NCI-H69 (cell line): ENCODE results near the gene SLK.

Experiments used
- DNase-seq: peaks from one replicate; lab custom pipeline; 2025; lab: John Stamatoyannopoulos, UW

The SLK gene

DNA sequence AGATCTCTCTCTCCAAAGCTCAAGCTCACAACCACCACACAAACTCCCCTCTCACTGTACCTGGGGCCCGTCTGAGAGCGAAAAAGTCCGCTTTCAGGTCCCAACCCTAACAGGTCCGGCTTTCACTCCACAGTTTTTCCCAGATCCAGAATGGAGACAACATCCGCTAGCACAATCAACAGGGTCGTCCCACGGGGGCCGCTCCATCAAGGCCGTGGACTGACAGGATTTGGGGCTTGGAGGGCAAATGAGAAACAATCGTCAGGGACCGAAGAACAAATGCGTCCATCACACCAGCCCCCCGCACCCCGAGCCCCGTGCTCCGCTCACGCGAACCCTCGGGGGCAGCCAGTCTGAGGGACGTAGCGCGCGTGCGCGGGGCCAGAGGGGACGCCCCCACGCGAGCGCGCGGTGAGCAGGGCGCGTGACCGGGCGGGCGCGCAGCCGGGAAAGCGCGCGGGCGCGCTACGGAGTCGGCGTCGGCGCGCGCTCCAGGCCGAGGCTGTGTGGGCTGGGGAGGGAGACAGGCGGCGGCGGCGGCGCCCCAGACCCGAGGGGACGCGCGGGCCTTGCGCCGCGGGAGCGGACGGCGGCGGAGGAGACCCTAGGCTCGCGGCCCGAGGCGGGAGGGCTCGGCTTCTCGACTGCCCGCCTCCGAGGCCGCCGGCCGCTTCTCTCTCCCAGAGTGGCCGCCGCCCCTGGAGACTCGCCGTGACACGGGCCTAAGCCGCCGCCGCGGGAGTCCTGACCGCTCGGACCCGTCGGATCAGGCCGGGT lies at the start of gene SLK:
TSS of gene SLK (plus strand) at position 470 of the 777 bp plus-strand sequence. CDS start 606 bp downstream, outside the sequence.
- DNase-seq: peak; percentile 90

- DNase-seq: peak; percentile 62
Measured at GRCh38 chr10:103917302-103918052, 49.5 kb upstream of the SLK start.

DNA sequence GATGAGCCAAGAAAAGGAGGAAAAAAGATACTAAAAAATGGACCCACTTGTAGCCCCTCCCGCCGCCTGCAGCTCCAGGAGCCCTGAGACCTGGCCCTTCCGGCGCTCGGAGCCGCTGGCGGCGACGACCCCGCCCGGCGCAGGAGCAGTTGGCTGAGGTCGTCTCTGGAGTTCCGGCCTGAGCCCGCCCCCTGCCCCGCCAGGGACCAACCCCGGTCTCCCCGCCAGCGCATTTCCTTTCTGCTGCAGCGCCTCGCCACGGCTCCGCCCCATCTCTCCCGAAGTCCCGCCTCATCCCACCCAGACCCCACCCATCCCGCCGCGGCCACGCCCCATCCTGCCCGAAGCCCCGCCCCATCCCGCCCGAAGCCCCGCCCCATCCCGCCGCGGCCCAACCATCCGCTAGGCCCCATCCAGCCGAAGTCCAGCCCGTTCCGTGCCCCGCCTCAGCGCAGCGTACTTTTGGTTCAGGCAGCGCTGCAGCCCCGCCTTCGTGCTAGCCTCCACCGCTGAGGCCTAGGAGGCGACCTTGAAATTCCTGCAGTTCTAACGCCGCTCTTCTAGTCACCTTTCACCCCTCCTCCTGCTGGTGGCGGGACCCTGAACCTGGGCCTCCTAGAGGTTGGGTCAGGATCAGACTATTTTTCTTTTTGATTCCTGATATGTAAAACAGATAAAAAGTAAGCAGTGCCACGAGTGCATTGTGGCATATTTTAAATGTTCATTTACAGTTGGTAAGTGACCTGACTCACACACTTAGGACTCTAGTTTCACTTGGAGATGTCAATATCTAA lies 48.7 kb upstream of the SLK start, which contains the start of gene STN1:
TSS of gene STN1 (minus strand) at position 132 of the 794 bp plus-strand sequence. CDS start 590 bp downstream, outside the sequence.
- DNase-seq: peak; percentile 95

DNA sequence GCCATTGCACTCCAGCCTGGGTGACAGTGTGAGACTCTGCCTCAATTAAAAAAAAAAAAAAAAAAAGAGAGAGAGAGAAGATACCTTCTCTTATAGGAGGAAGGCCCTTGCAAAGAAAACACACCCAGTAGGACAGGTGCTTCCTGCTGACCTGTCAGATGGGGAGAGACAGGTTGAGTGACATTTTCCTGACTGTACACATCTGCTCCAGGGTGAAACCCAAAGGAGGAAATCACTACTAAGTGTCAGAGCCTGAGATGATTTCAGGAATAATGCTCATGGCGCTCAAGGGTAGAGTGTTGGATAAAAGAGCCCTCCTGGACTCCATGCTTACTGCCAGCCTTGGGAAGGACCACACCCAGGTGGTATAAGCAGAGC lies 47.3 kb upstream of the SLK start:
- DNase-seq: no peak

GRCh38 chr10:103921248-103921647 lies 45.7 kb upstream of the SLK start:
- peak; percentile 95 for DNase-seq

- DNase-seq: peak; percentile 88
Measured at GRCh38 chr10:103921750-103922195, 45.2 kb upstream of the SLK start.

- DNase-seq: no peak
Measured at GRCh38 chr10:103922659-103923058, 44.3 kb upstream of the SLK start.

- no peak for DNase-seq
Measured at GRCh38 chr10:103923502-103923901, 43.4 kb upstream of the SLK start.

- no peak for DNase-seq
Measured at GRCh38 chr10:103925591-103925990, 41.3 kb upstream of the SLK start.

GRCh38 chr10:103926722-103927319 lies 40.1 kb upstream of the SLK start:
- DNase-seq: peak; percentile 26

GRCh38 chr10:103928784-103929183 lies 38.2 kb upstream of the SLK start:
- DNase-seq: no peak

DNA sequence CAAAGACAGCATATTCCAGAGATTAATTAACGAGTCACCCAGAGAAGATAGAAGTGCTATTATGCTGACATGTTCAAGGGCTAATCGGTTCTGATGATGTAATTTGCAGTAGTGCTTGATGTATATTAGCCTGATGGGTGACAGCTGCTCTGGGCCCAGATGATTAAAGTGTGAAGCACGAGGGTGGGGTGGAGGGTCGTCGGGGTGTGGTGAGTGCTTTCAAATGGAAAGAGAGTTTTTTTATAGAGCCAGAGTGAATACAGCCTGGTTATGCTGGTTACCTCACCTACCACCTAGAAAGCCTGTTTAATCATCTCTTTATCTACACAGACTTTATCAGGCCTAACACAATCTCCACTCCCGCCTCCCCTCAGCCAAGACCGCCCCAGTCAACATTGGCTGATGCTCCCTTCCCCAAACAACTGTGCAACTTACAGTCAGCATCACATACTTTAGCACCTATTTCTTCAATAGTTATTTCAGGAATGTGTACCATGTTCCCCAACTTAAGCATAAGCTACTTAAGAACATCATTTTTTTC lies 37.5 kb upstream of the SLK start:
- peak; percentile 55 for DNase-seq

- no peak for DNase-seq
Measured at GRCh38 chr10:103930449-103930848, 36.5 kb upstream of the SLK start.

GRCh38 chr10:103930881-103931280 lies 36.1 kb upstream of the SLK start:
- DNase-seq: no peak

DNA sequence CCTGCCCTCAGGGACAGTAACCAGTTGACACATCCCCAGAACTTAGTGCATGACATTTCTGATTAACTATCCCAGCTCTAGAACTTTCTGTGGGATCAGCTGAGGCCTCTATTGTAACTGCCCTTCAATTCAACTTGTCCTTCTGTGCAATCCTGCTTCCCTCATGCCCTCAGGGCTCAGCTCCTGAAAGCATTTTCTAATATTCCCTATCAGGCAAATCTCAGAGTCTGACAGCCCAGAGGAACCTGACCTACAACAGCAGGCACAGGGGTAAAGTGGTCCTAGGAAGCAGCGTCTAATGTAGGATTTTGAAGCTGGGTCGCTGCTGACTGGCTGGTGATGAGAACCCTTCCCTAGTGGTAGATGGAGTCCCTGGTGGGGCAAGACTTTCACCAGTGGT lies 35.3 kb upstream of the SLK start:
- no peak for DNase-seq

- DNase-seq: no peak
Measured at GRCh38 chr10:103932271-103932670, 34.7 kb upstream of the SLK start.

- peak; percentile 24 for DNase-seq
Measured at GRCh38 chr10:103932971-103933370, 34.0 kb upstream of the SLK start.

GRCh38 chr10:103933557-103934121 lies 33.3 kb upstream of the SLK start:
- DNase-seq: no peak

DNA sequence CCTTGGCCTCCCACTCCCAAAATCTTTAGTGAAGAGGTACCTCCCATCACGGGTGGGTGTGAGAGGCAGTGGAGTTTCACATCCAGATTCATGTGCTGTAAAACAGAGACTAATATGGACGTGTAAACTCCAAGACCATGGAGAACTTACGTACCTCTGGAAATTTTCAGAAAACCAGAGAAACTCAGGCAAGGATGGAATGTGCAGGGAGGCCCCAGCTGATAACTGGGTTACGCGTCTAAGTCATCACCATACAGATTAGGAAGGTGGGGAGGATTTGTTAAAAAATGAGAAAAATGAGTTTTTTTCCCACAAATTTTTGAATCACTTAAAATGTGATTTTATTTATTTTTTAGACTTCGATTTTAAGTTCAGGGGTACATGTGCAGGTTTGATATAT lies 32.6 kb upstream of the SLK start:
- DNase-seq: no peak

- DNase-seq: no peak
Measured at GRCh38 chr10:103936022-103936421, 30.9 kb upstream of the SLK start.

- DNase-seq: no peak
Measured at GRCh38 chr10:103939522-103939921, 27.4 kb upstream of the SLK start.
